Hair follicle dermal papilla cell (primary cell): ENCODE results near the gene ARFGAP2. TPM values are rescaled to one million over a fixed set of nuclear protein-coding genes. Genes with fewer than 3 reads are reported as not detected.

Experiments
- small RNA-seq: library from RNA; depleted of rRNA; stranded (forward); fragments of <200 nt; gene quantifications from one replicate; pipeline ENCODE3, GENCODE V24; 2012
- total RNA-seq: library from RNA; depleted of rRNA; stranded (reverse); fragments of >200 nt; gene quantifications from 2 replicates; pipeline ENCODE4 v1.2.3, GENCODE V29; 2012

The ARFGAP2 gene
- 172 and 210 TPM in 2 replicates for total RNA-seq

GRCh38 chr11:47176328-47177228, at the start of gene ARFGAP2:
TSS of gene ARFGAP2 (minus strand) at chr11:47176879. CDS start at chr11:47176853, 26 bp downstream.

GRCh38 chr11:47186076-47186699, 9.5 kb upstream of the ARFGAP2 start, which contains the start of gene PACSIN3:
TSS of gene PACSIN3 (minus strand) at chr11:47186434. CDS start at chr11:47182727, 3,707 bp downstream.

Small RNA genes within 50 kb of the gene (small RNA-seq; reads per million reads assigned to genes)
- not detected for gene MIR6745

Other genes with a start within 250 kb of the ARFGAP2 start
- gene CSTPP1, start 240.1 kb downstream of the ARFGAP2 start, total RNA-seq: 32.5 and 36.7 TPM in 2 replicates
- gene PACSIN3, start 9.6 kb upstream of the ARFGAP2 start, total RNA-seq: 37.0 and 37.8 TPM in 2 replicates
- gene DDB2, start 38.1 kb upstream of the ARFGAP2 start, total RNA-seq: 35.5 and 40.9 TPM in 2 replicates
- 35.7 and 37.3 TPM in 2 replicates for gene ACP2, start 71.9 kb upstream of the ARFGAP2 start, total RNA-seq
- gene NR1H3, start 81.1 kb upstream of the ARFGAP2 start, total RNA-seq: 15.4 and 17.0 TPM in 2 replicates
- gene MADD, start 93.3 kb upstream of the ARFGAP2 start, total RNA-seq: 25.8 and 30.1 TPM in 2 replicates
- gene MYBPC3, start 175.8 kb upstream of the ARFGAP2 start, total RNA-seq: not detected in 2 replicates
- not detected in 2 replicates for gene SPI1, start 201.7 kb upstream of the ARFGAP2 start, total RNA-seq
- gene SLC39A13, start 231.7 kb upstream of the ARFGAP2 start, total RNA-seq: 128 and 132 TPM in 2 replicates
- gene PSMC3, start 249.6 kb upstream of the ARFGAP2 start, total RNA-seq: 92.8 and 122 TPM in 2 replicates